Ramos (cell line): ENCODE data around the gene UXS1.
"Not testable (repeated sequence)": the region's sequence is repeated elsewhere in the genome, so short reads cannot be mapped to it uniquely, and the experiment has no call there.

Experiments used
- in situ Hi-C: fragments of 300-500 bp; cut with MboI; formaldehyde crosslinking; loops from one replicate; pipeline ENCODE4 v1.14.3; 2022; ENCODE audit warnings: low sequenced_read_pairs; ENCODE audit not compliant: unreplicated experiment

Gene UXS1

DNA sequence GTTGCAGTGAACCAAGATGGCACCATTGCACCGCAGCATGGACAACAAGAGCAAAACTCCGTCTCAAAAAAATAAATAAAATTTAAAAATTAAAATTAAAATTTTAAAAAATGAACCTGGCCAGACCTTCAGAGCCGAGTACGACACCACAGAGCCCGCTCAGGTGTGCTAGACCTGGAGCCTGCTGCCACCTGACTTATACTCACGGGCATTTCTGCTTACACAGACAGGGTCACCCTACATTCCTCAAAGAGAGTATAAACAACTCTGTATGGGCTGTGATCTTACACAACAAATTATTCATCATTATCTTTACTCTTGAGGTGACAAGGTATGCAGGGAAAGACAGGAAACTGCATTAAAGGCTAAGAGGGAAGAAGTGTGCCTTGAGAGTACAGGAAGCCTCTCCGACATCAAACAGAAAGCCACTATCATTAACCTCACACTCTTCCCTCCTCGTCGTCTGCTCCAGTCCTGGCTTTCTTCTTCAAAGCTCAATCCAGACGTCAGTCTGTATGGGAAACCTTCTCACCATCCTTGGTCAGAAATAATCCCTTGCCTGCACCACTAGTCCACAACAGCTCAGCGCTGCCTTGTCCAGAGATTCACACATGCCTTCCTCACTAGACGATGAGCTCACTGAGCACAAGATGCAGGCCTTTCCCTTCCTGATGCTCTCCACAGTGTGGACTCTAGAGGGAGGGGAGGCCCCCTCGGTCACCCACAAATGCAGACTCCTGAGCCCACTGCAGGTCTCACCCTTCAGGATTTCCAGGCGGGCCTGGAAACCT is 56.2 kb downstream of the UXS1 start:
- in situ Hi-C loops, result no loop called here

DNA sequence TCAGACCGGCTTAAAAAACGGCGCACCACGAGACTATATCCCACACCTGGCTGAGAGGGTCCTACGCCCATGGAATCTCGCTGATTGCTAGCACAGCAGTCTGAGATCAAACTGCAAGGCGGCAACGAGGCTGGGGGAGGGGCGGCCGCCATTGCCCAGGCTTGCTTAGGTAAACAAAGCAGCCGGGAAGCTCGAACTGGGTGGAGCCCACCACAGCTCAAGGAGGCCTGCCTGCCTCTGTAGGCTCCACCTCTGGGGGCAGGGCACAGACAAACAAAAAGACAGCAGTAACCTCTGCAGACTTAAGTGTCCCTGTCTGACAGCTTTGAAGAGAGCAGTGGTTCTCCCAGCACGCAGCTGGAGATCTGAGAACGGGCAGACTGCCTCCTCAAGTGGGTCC is 62.9 kb downstream of the UXS1 start:
- in situ Hi-C loops, result not testable (repeated sequence)

- in situ Hi-C loops, result no loop called here
Observed at GRCh38 chr2:106130251-106130998, 63.7 kb downstream of the UXS1 start.

- in situ Hi-C loops, result no loop called here
Observed at GRCh38 chr2:106129592-106129991, 64.5 kb downstream of the UXS1 start.

DNA sequence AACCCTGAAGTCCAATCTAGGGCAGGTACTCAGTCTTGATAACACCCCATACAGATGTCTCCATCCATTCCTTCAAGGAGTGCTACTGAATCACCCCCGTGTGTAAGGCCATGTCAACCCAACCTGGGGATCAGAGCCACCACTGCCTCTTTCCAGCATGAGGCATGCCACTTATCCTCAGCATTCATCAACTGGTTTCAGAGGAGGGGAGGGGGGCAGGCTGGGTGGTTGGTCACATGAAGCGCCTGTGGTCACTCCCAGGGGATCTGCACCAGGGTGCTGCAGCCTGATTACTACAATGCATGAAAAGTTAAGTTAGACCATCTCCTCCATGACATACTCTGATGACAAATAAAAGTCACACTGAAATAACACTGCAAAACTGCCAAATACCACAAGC is 65.0 kb downstream of the UXS1 start:
- in situ Hi-C loops, result no loop called here

GRCh38 chr2:106127776-106128268 is 66.3 kb downstream of the UXS1 start:
- in situ Hi-C loops, result no loop called here

DNA sequence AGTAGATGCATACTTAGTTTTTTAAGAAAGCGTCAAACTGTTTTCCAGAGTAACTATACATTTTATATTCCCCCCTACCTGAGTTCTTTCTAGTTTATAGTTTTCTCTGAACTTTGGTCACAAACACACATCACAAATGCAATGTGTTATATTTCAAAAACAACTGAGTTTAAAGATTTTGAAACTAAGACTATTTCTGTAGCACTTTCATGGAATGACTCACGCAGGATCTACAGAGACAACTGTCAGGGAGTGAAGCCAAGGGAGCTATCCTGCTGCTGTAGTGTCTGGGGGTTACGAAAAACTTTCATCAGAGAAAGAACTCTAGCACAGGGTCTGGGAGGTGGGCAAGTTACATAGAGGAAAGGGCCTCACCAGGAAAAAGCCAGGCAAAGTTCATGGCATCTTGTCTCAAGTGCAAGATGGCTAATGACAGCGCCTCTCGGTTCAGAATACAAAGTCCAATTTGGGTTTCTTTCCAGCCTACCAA is 66.8 kb downstream of the UXS1 start:
- in situ Hi-C loops, result no loop called here

DNA sequence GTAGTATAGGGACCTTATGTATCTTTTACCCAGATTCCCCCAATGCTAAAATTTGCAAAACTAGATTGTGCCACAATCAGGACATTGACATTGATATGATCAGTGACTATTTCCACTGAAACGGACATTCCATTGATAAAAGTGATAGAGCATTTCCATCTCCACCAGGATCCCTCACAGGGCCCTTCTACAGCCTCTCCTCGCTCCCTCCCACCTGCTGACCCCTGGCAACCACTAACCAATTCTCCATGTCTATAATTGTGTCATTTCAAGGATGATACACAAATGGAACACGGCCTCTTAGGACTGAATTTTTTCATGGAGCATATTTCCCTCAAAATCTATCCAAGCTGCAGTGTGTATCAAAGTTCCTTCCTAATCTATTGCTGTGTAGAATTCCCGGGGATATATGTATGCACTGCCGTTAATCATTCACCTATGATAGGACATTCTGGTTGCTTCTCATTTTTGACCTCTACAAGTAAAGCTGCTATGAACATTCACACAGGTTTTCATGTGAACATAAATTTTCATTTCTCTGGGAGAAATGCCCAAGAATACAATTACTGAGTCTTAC is 67.3 kb downstream of the UXS1 start:
- in situ Hi-C loops, result no loop called here

GRCh38 chr2:106126295-106126694 is 67.8 kb downstream of the UXS1 start:
- in situ Hi-C loops, result no loop called here

GRCh38 chr2:106124905-106125549 is 69.1 kb downstream of the UXS1 start:
- in situ Hi-C loops, result no loop called here

- in situ Hi-C loops, result no loop called here
Observed at GRCh38 chr2:106124106-106124756, 69.9 kb downstream of the UXS1 start.

DNA sequence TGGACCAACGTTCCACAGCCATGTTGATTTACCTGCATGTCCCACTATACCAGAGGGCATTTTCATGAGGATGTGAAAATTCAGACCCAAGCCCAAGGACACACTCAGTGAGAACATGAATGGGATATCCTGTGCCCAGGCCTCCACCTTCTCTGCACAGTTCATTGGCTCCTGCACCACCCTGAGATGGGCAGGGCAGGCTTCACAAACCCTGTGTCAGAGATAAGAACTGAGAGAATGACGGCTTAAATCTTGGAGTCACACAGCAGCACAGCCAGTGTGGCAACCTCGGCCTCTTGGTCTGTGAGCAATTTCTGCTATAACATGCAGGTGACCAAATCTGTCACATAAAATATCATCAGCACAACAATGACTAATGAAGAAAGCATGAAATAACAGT is 71.9 kb downstream of the UXS1 start:
- in situ Hi-C loops, result no loop called here

GRCh38 chr2:106120432-106120831 is 73.7 kb downstream of the UXS1 start:
- in situ Hi-C loops, result no loop called here

GRCh38 chr2:106119074-106119473 is 75.0 kb downstream of the UXS1 start:
- in situ Hi-C loops, result no loop called here

GRCh38 chr2:106117882-106118684 is 76.0 kb downstream of the UXS1 start:
- in situ Hi-C loops, result no loop called here

DNA sequence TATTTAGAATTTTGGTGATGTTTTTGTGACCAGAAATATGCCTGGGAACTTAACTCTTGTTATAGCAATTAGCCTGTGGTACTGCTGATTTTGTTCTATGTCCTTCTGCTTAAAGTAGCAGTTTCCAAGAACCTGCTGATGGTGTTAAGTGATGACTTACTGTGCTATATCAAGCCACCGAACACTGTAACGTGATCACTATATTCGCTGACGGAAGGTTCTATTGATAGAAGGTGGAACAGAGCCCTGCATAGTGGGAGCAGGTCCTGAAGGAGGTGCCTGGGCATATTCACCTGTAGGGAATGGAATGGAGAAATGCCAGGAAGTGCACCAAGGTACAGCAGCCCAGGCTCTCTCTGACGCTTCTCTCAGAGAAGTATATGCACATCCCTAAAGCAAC is 76.8 kb downstream of the UXS1 start:
- in situ Hi-C loops, result no loop called here

GRCh38 chr2:106116248-106116647 is 77.9 kb downstream of the UXS1 start:
- in situ Hi-C loops, result no loop called here

- in situ Hi-C loops, result no loop called here
Observed at GRCh38 chr2:106115665-106116064, 78.4 kb downstream of the UXS1 start.

DNA sequence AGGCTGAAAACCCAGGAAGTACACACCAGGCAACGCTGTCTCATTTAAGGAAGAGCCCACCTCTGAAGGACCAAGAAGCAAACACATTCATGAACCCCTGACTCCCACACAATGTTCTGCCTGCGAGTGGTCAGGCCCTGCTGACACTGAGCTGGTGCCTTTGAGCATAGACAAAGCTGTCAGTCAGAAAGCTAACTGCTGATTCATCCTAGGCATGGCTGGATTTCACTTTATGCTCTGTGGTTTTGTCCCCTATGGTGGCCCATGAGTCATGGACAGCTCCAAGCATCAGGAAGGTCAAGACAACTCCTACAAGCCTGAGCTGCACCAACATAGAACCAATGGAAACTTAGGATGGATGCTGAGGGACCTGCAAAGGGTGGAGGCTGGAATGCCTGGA is 78.9 kb downstream of the UXS1 start:
- in situ Hi-C loops, result no loop called here
